ENCODE data around the gene MTMR2.
"Not testable (repeated sequence)": the region's sequence is repeated elsewhere in the genome, so short reads cannot be mapped to it uniquely, and the experiment has no call there.

Gene MTMR2

DNA sequence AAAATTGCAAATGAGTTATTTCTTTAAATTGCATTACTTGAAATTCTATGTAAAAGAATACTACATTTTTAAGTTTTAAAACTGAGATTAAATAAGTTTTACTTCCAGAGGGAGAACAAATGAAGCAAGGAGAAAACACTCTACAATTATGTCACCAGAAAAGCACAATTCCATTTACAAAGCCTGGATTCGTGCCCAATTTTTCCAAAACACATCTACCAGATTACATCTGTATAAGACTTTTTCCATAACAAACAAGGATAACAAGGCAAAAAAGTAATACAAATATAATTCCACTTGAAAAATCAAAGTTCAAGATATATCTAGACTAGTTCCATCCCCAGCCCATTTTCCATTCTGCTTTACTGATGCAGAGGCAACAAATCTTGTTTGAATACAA, 40.5 kb downstream of the MTMR2 start:
- ATAC-seq = no peak

DNA sequence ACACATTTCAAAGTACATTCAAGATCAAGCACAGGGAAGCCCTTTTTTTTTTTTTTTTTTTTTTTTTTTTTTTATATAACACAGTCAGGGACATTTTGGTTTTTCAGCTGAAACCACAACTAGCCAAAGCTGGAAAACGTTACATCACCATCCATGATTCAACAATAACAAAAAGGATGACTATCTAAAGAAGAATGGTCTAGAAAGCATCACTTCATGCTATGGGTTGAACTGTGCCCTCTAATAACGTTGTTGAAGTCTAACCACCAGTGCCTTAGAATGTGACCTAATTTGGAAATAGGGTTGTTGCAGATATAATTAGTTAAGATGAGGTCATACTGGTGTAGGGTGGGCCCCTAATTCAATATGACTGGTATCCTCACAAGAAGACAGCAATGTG, 46.6 kb downstream of the MTMR2 start:
- peak; percentile 98 to 99 for ATAC-seq

DNA sequence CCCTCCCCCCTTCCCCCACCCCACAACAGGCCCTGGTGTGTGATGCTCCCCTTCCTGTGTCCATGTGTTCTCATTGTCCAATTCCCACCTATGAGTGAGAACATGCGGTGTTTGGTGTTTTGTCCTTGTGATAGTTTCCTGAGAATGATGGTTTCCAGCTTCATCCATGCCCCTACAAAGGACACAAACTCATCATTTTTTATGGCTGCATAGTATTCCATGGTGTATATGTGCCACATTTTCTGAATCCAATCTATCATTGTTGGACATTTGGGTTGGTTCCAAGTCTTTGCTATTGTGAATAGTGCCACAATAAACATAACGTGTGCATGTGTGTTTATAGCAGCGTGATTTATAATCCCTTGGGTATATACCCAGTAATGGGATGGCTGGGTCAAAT, 53.0 kb downstream of the MTMR2 start:
- ATAC-seq = not testable (repeated sequence)

DNA sequence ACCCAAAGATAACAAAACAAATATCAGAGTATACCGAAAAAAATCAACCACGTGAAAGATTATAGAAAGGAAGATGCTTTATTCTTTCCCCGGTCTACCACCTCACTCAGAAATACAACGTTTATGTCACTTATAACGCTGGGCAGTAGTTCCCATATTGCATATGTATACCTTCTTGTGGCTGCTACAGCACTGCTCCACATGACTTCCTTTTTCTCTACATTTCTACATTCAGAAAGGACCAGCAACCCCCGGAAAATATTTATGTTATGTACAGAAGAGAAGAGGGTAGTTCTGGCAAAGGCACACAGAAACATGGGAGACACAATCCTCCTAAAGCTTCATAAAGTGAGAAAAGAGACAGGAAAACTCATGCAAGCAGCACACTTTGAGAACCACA, 56.8 kb downstream of the MTMR2 start:
- ATAC-seq = no peak

DNA sequence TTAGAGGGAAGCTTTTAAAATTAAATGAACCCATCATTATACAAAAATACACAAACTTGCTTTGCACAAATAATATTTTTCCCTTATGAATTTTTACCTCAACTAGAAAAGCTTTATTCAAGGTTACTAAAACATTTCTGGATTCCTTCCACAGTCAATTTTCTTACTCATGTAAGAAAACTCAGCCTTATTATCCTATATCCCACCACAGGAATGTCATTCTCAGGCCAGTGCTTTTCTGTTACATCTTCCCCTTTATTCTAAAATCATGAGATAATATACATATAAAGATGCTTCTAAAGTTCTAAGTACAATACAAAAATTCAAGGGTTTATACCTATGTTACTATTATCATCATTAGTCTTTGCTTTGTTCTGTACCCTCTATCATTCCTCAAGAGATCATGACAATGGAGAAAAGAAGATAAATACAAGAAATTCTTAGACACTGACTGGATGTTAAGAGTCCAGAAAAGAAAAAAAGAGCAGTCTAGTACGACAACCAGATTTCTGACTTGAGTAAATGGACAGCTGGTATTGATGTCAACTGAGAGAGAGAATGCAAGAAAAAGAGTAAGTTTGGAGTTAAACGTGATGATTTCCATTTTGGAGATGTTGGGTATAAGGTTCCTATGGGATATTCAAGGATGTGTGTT, 60.3 kb downstream of the MTMR2 start:
- no peak for ATAC-seq

DNA sequence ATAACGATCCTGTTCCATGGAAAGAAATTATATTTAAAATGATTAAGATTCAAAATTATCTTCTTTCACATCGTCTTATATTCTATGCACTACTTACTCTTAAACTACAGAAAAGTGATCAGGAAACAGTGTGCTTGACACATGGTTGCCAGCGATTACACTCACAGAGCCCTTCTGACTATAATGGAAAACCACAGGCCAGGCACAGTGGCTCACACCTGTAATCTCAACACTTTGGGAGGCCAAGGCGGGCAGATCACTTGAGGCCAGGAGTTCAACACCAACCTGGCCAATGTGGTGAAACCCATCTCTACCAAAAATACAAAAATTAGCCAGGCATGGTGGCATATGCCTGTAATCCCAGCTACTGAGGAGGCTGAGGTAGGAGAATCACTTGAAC, 63.9 kb downstream of the MTMR2 start:
- not testable (repeated sequence) for ATAC-seq

DNA sequence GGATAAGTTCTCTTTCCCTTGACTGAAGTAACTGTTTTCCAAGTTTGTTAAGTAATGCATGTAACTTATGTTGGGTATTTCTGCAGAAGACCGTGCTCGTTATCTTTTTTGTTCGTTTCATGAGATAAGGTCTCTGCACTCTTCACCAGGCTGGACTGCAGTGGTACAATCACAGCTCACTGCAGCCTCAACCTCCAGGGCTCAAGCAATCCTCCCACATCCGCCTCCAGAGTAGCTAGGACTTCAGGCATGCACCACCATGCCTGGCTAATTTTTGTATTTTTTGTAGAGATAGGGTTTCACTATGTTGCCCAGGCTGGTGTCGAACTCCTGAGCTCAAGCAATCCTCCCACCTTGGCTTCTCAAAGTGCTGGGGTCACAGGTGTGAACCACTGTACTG, 69.5 kb downstream of the MTMR2 start:
- not testable (repeated sequence) for ATAC-seq

DNA sequence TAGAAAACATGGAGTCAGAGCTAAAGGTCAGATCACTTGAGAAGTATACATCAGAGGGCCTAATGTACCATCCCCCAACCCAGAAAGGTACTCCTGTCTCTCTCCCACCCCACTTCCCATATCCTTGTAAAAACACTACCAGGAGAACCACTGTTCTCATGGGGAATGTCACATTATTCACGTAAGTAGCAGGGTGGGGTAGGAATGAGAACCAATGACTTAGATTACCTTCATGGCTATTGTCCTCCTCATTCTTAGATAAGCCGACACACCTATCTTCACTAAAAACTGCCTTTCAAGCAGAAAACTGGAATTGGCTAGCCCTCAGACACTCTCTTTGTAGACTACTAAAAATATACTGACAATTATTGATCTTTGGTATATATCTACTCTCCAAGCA, 70.0 kb downstream of the MTMR2 start:
- no peak for ATAC-seq

DNA sequence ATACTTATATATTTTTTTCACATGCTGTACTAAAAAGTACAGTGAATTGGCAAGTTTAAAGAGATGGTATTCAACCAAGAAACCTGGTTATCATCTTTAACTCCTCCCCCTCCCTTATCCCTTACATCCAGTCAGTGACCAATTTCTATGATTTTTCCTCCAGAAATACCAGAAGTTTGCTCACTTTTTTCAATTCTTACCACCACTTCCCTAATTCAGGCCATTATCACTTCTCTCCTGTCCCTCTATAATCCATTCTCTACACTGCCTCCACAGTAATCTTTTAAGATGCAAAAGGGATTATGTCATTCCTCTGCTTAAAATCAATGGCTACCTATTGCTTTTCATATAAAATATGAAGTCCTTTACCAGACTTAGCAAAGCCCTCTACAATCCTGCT, 70.8 kb downstream of the MTMR2 start:
- ATAC-seq = no peak

DNA sequence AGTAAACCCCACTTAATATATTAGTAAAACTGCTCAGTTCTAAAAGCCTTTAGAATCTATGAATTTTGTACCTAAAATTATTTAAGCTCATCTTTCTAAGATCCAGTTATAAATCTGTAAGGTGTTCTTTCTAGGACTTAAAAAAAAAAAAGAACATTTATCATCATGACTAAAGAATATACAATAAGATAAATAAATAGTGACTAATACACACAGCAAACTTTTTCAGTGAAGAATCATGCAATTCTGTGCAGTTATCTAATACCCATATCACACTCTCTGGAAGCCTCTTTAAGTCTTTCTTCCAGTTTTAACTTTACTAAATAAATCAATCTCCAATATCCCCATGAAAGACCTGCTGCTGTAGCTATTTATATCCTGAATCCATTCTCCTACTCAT, 73.8 kb downstream of the MTMR2 start:
- no peak for ATAC-seq

DNA sequence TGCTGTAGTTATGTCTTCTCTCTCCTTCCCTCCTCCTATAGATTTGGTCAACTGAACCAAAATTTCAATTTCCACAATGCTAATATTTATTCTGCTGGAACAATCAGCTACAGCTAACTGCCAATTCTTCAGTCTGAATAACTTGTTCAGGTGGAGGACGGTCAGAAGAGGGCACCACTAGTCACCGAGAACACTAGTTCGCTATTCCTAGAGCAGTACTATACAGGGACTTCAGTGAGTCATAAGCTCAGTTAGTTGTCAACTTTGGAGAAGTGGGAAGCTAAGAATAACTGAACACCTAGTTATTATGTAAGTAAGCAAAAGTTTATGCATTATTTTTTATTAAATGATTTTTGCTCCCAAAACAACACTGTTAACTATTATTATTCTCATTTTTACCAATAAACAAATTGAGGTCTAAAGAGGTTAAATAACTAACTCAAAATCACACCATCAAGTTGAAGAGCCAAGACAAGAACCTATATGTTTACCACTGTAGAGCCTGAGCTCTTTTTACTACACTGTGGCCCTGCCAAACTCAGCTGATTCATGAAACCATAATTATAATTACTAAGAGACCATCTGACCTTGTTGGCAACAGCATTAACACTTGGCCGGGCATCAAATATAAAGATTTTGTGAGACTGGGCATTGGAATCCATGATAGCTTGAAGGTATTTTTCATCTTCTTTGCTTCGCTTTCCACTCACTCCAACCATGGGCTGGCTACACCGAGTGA, 74.7 kb downstream of the MTMR2 start:
- no peak for ATAC-seq

DNA sequence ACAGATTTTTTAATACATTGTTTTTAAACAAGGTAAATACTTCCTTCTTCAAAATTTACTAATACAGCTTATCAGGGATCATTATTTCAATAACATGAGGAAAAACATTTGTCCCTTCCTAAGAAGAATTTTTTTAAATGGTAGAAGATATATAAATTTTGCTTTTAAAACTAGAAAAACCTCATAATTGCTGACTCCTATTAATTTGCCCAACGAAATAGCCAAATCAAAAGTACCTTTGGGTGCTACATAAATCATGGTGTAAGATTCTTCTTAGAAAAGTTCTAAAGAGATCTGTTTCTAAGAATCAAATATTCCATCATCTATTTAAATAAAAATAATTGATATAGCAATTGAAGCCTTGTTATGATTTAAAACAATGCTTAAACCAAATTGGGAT, 78.7 kb downstream of the MTMR2 start:
- no peak for ATAC-seq

DNA sequence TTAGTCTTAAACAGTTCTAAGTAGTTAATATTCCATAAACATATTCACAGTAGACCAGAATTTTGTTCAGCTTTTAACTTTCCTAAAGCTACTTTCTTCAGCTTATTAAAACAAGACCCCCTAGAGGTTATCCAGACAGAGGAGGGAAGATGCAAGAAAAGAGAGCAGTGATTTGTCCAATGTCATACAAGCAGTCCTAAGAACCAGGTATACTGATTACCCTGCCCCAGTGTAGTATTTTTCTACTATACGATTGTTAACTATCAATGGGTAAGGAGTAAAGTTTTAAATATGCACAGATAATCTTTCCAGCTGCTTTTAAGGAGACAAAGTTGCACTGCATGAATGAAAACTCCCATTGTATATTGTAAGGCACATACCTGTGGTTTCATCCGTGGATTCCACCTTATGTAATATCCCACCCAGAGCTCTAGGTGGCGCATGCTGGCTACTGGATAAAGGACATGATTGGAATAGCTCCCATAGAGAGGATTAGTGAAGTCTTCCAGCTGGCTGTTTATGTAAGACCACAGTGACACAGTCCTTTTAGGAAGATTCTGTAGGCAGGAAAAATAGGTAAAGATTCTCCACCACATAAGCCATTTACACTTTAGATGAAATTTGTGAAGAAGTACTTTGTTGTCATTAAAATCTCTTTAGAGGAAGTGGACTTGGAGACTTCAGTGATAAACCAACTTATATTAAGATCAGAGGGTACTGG, 88.0 kb downstream of the MTMR2 start:
- ATAC-seq = peak; percentile 66 to 67

DNA sequence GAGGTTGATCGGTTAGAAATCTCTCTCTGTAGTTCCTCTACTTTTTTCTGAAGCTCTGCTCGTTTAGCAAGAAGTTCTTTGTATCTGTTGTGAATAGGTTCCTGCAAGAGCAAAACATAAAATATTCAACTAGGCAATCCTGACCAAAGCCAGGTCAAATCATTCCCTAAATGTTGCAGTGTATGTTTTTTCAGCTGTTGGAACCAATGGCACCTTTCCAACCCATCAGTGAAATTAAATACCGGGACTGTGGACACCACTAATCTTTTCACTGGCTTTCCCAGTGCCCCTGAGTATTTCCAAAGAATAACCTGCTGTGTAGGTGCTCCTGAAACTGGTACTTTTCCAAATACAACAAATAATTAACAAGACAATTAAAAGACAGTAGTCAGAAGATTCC, 88.6 kb downstream of the MTMR2 start:
- no peak for ATAC-seq

DNA sequence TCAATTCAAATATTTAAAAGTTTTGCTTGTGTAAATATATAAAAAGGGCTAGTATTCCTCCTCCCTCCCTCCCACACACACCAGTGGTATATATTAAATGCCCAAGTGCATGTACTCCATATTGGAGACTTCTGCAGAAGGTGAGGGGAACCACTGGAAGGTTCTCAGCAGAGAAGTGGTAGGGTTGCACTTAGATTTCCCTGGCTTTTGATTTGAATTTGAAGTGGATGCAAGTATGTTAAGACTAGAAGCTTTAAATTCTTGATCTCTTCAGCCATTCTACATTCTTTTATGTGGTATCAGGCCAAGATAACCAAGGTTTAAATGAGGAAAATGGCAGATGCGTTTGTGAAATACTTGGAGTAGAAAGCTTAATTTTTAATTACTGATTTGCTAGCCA, 90.5 kb downstream of the MTMR2 start:
- ATAC-seq = no peak

DNA sequence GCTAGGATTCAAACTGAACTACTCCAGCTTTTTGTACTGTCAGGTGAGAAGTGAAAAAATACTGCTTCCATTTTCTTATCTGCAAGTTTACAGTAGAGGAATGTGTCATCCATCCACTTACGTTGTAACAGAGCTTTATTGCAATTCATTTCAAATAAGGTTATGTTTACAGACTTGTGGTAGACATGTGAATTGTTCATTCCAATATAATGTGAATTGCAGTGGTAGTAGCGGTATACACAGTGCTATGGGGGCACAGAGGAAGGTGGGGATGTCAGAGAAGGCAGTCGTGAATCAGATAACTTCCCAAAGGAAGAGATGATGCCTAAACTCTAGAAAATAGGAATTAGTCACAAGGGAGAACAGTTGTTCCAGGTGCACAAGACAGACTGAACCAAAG, 91.1 kb downstream of the MTMR2 start:
- ATAC-seq = no peak

DNA sequence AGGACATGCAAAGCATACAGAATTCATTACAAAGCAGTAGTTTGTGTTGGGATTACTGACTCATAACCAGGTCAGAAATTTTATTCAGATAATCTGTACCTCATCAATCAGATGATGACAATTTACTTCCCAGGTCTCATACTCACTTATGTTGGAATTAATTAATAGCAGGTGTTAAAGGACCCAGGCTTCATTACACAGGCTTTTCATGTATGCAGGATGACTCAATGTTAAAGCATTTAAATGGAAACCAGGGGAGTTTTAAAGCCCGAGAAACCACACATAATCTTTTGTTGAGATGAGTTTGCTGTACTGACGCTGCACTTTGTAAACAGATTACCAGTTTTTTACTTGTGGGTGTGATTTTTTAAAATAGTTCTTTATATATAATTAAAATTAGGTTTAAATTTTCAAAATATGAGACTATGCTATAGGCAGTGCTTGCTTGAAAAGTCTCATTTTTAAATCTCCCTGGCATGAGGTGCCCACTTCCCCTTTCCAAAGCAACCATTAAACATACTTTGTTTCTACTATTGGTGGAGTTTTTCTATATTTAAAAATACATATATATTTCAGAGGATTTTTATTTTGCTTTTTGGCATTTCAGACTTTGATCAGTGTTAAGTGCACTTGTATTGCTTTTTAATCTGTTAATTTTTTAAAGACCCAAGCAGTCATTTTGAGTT, 92.6 kb downstream of the MTMR2 start:
- ATAC-seq = peak; percentile 66 to 78

DNA sequence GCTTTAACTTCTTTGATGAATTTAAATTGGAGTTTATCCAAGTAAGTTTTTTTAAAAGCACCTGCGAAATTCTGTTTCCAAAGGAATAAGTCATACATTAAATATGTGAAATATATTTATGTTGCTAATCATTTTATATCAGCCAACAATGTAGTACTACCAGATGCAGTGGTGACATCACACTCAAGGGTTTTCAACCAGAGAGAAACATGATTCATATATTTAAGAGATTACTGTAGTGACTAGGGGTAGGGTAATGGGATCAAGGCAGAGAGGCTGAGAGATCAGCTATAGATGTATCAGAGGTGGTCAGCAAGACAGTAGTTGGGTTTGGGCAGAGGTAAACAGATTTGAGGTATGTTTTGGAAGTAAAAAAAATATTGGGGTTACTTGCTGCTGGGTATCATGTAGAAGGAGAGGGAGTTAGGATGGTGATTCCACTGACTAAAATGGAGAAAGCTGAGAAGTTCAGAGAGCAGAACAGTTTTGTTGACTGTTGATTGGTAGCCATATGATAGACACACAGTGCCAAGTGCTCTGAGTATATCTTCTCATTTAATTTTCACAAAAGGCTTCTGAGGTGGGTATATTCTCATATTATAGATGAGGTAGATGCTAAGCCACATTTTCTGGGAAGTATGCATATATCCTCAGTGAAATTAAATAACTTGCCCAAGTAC, 94.2 kb downstream of the MTMR2 start:
- peak; percentile 66 to 70 for ATAC-seq

DNA sequence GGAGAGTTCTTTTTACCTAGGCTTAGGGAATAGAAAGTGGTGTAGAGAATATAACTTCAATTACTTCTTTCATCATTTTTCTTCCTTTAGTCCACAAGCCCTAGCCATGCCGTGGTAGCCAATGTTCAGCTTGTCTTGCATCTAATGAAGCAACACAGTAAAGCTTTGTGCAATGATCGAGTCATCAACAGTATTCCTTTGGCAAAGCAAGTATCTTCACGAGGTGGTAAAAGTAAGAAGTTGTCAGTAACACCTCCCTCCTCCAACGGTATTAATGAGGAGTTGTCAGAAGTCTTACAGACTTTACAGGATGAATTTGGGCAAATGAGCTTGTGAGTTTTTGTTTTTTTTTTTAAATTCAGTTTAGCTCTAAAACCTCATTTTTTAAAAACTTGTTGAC, 96.2 kb downstream of the MTMR2 start:
- ATAC-seq = no peak

DNA sequence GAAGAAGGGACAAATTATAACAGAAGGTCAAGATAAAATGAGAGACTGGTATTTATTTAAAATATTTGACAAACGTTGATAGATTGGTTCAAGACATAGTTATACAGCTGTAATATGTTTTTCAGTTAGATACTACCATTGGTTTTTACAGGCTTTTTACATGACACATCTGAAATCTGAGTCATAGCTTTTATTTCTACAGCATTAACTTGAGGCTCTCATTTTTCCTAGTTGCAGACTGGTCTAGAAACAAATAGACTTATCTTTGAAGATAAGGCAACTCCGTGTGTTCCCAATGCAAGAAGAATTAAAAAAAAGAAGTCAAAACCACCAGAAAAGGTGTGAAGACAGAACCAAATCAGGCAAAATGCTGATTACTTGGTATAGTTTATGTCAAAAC, 102.3 kb downstream of the MTMR2 start:
- no peak for ATAC-seq

DNA sequence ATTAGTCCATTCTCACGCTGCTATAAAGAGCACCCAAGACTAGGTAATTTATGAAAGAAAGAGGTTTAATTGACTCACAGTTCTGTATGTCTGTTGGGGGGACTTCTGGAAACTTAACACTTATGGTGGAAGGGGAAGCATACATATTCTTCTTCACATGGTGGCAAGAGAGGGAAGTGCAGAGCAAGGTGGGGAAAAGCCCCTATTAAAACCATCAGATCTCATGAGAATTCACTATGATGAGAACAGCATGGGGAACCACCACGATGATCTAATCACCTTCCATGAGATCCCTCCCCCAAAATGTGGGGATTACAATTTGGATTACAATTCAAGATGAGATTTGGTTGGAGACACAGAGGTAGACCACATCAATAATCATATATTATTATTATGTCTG, 107.9 kb downstream of the MTMR2 start:
- ATAC-seq = peak in 1 of 2 donors; percentile 27

DNA sequence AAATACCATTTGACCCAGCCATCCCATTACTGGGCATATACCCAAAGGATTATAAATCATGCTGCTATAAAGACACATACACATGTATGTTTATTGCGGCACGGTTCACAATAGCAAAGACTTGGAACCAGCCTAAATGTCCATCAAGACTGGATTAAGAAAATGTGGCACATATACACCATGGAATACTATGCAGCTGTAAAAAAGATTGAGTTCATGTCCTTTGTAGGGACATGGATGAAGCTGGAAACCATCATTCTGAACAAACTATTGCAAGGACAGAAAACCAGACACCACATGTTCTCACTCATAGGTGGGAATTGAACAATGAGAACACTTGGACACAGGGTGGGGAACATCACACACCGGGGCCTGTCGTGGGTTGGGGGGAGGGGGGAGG, 112.9 kb downstream of the MTMR2 start:
- ATAC-seq = not testable (repeated sequence)

DNA sequence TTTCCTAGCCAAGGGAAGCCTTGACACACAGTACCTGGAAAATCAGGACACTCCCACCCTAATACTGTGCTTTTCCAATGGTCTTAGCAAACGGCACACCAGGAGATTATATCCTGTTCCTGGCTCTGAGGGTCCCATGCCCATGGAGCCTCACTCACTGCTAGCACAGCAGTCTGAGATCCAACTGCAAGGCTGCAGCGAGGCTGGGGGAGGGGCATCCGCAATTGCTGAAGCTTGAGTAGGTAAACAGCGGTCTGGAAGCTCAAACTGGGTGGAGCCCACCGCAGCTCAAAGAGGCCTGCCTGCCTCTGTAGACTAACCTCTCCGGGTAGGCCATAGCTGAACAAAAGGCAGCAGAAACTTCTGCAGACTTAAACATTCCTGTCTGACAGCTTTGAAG, 117.4 kb downstream of the MTMR2 start:
- not testable (repeated sequence) for ATAC-seq
